Kasumi-1 (cell line): Measurements from ENCODE around the gene CATSPER1.

ENCODE experiments used
- DNase-seq, 2 experiments: peaks; one replicate each; lab custom pipeline; 2025; lab: John Stamatoyannopoulos, UW

Gene CATSPER1

GRCh38 chr11:65968600-65969482, 57.4 kb downstream of the CATSPER1 start:
- DNase-seq: no peak

- no peak for DNase-seq
Measured at GRCh38 chr11:65967329-65967934, 58.8 kb downstream of the CATSPER1 start.
